Liver (tissue), 9 donors: ENCODE measurements around the gene ITLN2. TPM values are rescaled to one million over a fixed set of nuclear protein-coding genes. Genes with fewer than 3 reads are reported as not detected.
"Not testable (repeated sequence)": the region's sequence is repeated elsewhere in the genome, so short reads cannot be mapped to it uniquely, and the experiment has no call there.

Experiments
- DNase-seq: peaks from one replicate; pipeline ENCODE4 v3.0.0-alpha.2; 2017; ENCODE audit warnings: low spot score
- H3K27ac ChIP-seq, 2 donors: one replicate each; pipeline ENCODE4 v1.7.0; 2013; ENCODE audit warnings: inconsistent platforms in 2 of 2, low read length in 2 of 2, control low read depth in 1 of 2, low read depth in 1 of 2, mild to moderate bottlenecking in 1 of 2
- H3K27me3 ChIP-seq, 4 donors: one replicate each; pipeline versions ENCODE4 v1.6.1 to v1.7.0; 2013; ENCODE audit warnings: low read length in 3 of 4, inconsistent platforms in 1 of 4, mild to moderate bottlenecking in 1 of 4, moderate library complexity in 1 of 4; ENCODE audit not compliant: control insufficient read depth in 4 of 4, insufficient read depth in 4 of 4
- H3K36me3 ChIP-seq, 4 donors: one replicate each; pipeline versions ENCODE4 v1.6.1 to v1.7.0; 2013; ENCODE audit warnings: low read length in 3 of 4, mild to moderate bottlenecking in 3 of 4, low read depth in 1 of 4, moderate library complexity in 1 of 4; ENCODE audit not compliant: control insufficient read depth in 4 of 4, insufficient read depth in 3 of 4
- H3K4me1 ChIP-seq, 4 donors: one replicate each; pipeline versions ENCODE4 v1.6.1 to v1.7.0; 2013; ENCODE audit warnings: low read length in 3 of 4, mild to moderate bottlenecking in 3 of 4, moderate library complexity in 1 of 4; ENCODE audit not compliant: control insufficient read depth in 4 of 4, insufficient read depth in 4 of 4
- H3K4me3 ChIP-seq, 3 donors: one replicate each; pipeline versions ENCODE4 v1.6.1 to v1.7.0; 2013; ENCODE audit warnings: low read length in 3 of 3, control low read depth in 1 of 3, low read depth in 1 of 3, mild to moderate bottlenecking in 1 of 3
- H3K9ac ChIP-seq, 2 donors: one replicate each; pipeline ENCODE4 v1.7.0; 2013; ENCODE audit warnings: low read length in 2 of 2, mild to moderate bottlenecking in 2 of 2, moderate library complexity in 2 of 2, control low read depth in 1 of 2, low read depth in 1 of 2
- H3K9me3 ChIP-seq, 4 donors: one replicate each; pipeline versions ENCODE4 v1.6.1 to v1.7.0; 2013; ENCODE audit warnings: low read length in 3 of 4; ENCODE audit not compliant: control insufficient read depth in 4 of 4
- ATF3 ChIP-seq: IDR thresholded peaks from 2 replicates; pipeline ENCODE4 v1.6.1; 2016; ENCODE audit warnings: antibody characterized with exemption
- EGR1 ChIP-seq, 2 donors: IDR thresholded peaks; 2 replicates each; pipeline ENCODE4 v1.6.1; 2016 to 2018; ENCODE audit warnings: antibody characterized with exemption in 2 of 2, low read depth in 2 of 2
- TAF1 ChIP-seq: conservative IDR thresholded peaks from 2 replicates; pipeline ENCODE4 v1.6.1; 2016; ENCODE audit warnings: antibody characterized with exemption, mild to moderate bottlenecking
- WGBS: extraction: QIAGEN DNeasy Blood & Tissue Kit; methylation state at CpG from one replicate; pipeline ENCODE4 v1.1.7; 2013; 5-methylcytosine and 5-hydroxymethylcytosine counted together
- polyA plus RNA-seq, 2 donors: library from polyadenylated mRNA; stranded (reverse) in 1 of 2; unstranded in 1 of 2; fragments of 200-250 nt in 1 of 2; fragments of >200 nt in 1 of 2; fragmentation: Nextera tagmentation in 1 of 2; extraction: Ambion mirVana in 1 of 2; gene quantifications; one replicate each; pipeline versions ENCODE4 v1.2.1 to v1.2.3, GENCODE V29; 2013 to 2015
- total RNA-seq, 2 donors: library from RNA; depleted of rRNA; stranded (reverse); fragments of >200 nt; gene quantifications; one replicate each; pipeline ENCODE4 v1.2.3, GENCODE V29; 2014
- TF ChIP-seq, protein P1 (sequence below): IDR thresholded peaks from 2 replicates; pipeline ENCODE4 v1.6.1; 2016; ENCODE audit warnings: antibody characterized with exemption, mild to moderate bottlenecking
- donor health status: healthy.
- donor health status: healthy.
- donor health status: healthy.
- donor health status: healthy.
- donor health status: healthy.

ITLN2 gene
- total and polyA plus RNA-seq, 4 donors = 0.12 to 0.50 TPM; not detected in 2

DNA sequence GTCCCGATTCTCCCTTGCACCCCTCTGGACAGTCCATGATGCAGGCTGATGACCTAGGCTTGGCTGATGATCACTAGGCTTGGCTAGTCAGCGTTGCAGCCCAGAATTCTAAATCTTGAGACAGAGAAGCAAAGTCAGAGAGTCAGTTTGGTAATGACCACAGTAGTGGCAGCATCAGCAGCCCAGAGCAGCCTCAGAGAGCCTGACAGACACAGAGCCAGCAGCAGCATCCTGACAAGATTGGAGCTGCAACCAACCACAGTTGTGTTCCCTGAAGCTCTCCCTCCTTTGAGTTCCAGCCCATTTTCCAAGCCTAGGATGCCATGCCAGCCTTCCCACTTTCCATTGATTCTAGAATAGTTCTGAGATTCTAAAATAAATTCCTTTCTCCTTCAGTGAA, 52.8 kb downstream of the ITLN2 start (continued):
- TF ChIP-seq, protein P1, sequence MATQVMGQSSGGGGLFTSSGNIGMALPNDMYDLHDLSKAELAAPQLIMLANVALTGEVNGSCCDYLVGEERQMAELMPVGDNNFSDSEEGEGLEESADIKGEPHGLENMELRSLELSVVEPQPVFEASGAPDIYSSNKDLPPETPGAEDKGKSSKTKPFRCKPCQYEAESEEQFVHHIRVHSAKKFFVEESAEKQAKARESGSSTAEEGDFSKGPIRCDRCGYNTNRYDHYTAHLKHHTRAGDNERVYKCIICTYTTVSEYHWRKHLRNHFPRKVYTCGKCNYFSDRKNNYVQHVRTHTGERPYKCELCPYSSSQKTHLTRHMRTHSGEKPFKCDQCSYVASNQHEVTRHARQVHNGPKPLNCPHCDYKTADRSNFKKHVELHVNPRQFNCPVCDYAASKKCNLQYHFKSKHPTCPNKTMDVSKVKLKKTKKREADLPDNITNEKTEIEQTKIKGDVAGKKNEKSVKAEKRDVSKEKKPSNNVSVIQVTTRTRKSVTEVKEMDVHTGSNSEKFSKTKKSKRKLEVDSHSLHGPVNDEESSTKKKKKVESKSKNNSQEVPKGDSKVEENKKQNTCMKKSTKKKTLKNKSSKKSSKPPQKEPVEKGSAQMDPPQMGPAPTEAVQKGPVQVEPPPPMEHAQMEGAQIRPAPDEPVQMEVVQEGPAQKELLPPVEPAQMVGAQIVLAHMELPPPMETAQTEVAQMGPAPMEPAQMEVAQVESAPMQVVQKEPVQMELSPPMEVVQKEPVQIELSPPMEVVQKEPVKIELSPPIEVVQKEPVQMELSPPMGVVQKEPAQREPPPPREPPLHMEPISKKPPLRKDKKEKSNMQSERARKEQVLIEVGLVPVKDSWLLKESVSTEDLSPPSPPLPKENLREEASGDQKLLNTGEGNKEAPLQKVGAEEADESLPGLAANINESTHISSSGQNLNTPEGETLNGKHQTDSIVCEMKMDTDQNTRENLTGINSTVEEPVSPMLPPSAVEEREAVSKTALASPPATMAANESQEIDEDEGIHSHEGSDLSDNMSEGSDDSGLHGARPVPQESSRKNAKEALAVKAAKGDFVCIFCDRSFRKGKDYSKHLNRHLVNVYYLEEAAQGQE = no peak
- TF ChIP-seq EGR1 (IDR thresholded peaks at IDR 0.05; ENCODE audit: low read depth in 2 of 2) (no peak), TAF1 (no peak), ATF3 (no peak)

- not testable (repeated sequence) for H3K27ac ChIP-seq, H3K9ac ChIP-seq, H3K27me3 ChIP-seq, H3K4me1 ChIP-seq, H3K9me3 ChIP-seq, H3K36me3 ChIP-seq, DNase-seq, H3K4me3 ChIP-seq
- WGBS = 72% methylated on average over 3 of the region's 3 CpGs
Observed at GRCh38 chr1:160900683-160901082, 53.9 kb downstream of the ITLN2 start.

Other genes starting within 250 kb of the ITLN2 start
- gene CD48, start 243.0 kb downstream of the ITLN2 start, total RNA-seq = 10 to 100 TPM in 1 of 2 donors, 1 to 10 TPM in 1; 7.0 to 10.0 TPM
- 1 to 10 TPM; 2.5 to 3.2 TPM for gene CD48, start 243.0 kb downstream of the ITLN2 start, polyA plus RNA-seq
- 1 to 10 TPM; 1.0 to 1.1 TPM for gene SLAMF7, start 215.6 kb downstream of the ITLN2 start, total RNA-seq
- gene SLAMF7, start 215.6 kb downstream of the ITLN2 start, polyA plus RNA-seq = 1 to 10 TPM in 1 of 2 donors, under 1 TPM in 1; 0.80 to 2.9 TPM
- gene LY9, start 158.6 kb downstream of the ITLN2 start, total RNA-seq = 1 to 10 TPM in 1 of 2 donors, under 1 TPM in 1; 0.84 to 1.5 TPM
- gene LY9, start 158.6 kb downstream of the ITLN2 start, polyA plus RNA-seq = under 1 TPM; 0.21 to 0.42 TPM
- gene CD244, start 91.9 kb downstream of the ITLN2 start, total RNA-seq = 1 to 10 TPM; 2.4 to 6.6 TPM
- gene CD244, start 91.9 kb downstream of the ITLN2 start, polyA plus RNA-seq = 1 to 10 TPM in 1 of 2 donors, under 1 TPM in 1; 0.85 to 1.1 TPM
- 10 to 100 TPM in 1 of 2 donors, 1 to 10 TPM in 1; 5.0 to 13.4 TPM for gene ITLN1, start 69.6 kb downstream of the ITLN2 start, total RNA-seq
- gene ITLN1, start 69.6 kb downstream of the ITLN2 start, polyA plus RNA-seq = 1 to 10 TPM; 3.7 to 6.1 TPM
- gene F11R, start 66.3 kb upstream of the ITLN2 start, total RNA-seq = 10 to 100 TPM; 45.9 to 80.4 TPM
- 10 to 100 TPM; 25.8 to 45.3 TPM for gene F11R, start 66.3 kb upstream of the ITLN2 start, polyA plus RNA-seq
- gene TSTD1, start 84.2 kb upstream of the ITLN2 start, total RNA-seq = 10 to 100 TPM; 10.9 to 23.6 TPM
- 10 to 100 TPM; 45.9 to 67.5 TPM for gene TSTD1, start 84.2 kb upstream of the ITLN2 start, polyA plus RNA-seq
- 10 to 100 TPM; 29.8 to 43.5 TPM for gene USF1, start 91.2 kb upstream of the ITLN2 start, total RNA-seq
- gene USF1, start 91.2 kb upstream of the ITLN2 start, polyA plus RNA-seq = 10 to 100 TPM; 19.2 to 24.5 TPM
- gene ARHGAP30, start 115.1 kb upstream of the ITLN2 start, total RNA-seq = 1 to 10 TPM; 6.6 to 8.9 TPM
- gene ARHGAP30, start 115.1 kb upstream of the ITLN2 start, polyA plus RNA-seq = 1 to 10 TPM; 1.2 to 3.5 TPM
- gene NECTIN4, start 134.7 kb upstream of the ITLN2 start, total RNA-seq = not detected
- under 1 TPM in 1 of 2 donors, not detected in 1; 0.01 TPM for gene NECTIN4, start 134.7 kb upstream of the ITLN2 start, polyA plus RNA-seq
- gene KLHDC9, start 143.6 kb upstream of the ITLN2 start, total RNA-seq = 1 to 10 TPM; 1.9 to 2.8 TPM
- 1 to 10 TPM; 2.4 to 3.3 TPM for gene KLHDC9, start 143.6 kb upstream of the ITLN2 start, polyA plus RNA-seq
- 10 to 100 TPM; 12.4 to 19.3 TPM for gene PFDN2, start 163.2 kb upstream of the ITLN2 start, total RNA-seq
- gene PFDN2, start 163.2 kb upstream of the ITLN2 start, polyA plus RNA-seq = 10 to 100 TPM; 48.7 to 61.9 TPM
- 10 to 100 TPM; 17.8 to 37.2 TPM for gene NIT1, start 163.3 kb upstream of the ITLN2 start, total RNA-seq
- 10 to 100 TPM; 41.4 to 45.8 TPM for gene NIT1, start 163.3 kb upstream of the ITLN2 start, polyA plus RNA-seq
- 10 to 100 TPM; 13.8 to 16.7 TPM for gene DEDD, start 177.9 kb upstream of the ITLN2 start, total RNA-seq
- 10 to 100 TPM; 15.2 to 17.7 TPM for gene DEDD, start 177.9 kb upstream of the ITLN2 start, polyA plus RNA-seq
- 10 to 100 TPM; 34.2 to 44.1 TPM for gene UFC1, start 199.2 kb upstream of the ITLN2 start, total RNA-seq
- gene UFC1, start 199.2 kb upstream of the ITLN2 start, polyA plus RNA-seq = 10 to 100 TPM; 42.5 to 47.5 TPM
- gene USP21, start 204.7 kb upstream of the ITLN2 start, total RNA-seq = 1 to 10 TPM; 7.2 to 9.0 TPM
- gene USP21, start 204.7 kb upstream of the ITLN2 start, polyA plus RNA-seq = 1 to 10 TPM; 4.1 to 5.8 TPM
- 100 to 1,000 TPM in 1 of 2 donors, 1 to 10 TPM in 1; 6.2 to 106 TPM for gene PPOX, start 211.6 kb upstream of the ITLN2 start, total RNA-seq
- gene PPOX, start 211.6 kb upstream of the ITLN2 start, polyA plus RNA-seq = 1 to 10 TPM; 6.2 to 9.6 TPM
- 10 to 100 TPM; 13.1 to 23.8 TPM for gene B4GALT3, start 222.7 kb upstream of the ITLN2 start, total RNA-seq
- gene B4GALT3, start 222.7 kb upstream of the ITLN2 start, polyA plus RNA-seq = 10 to 100 TPM; 14.0 to 15.4 TPM
- gene ADAMTS4, start 244.2 kb upstream of the ITLN2 start, total RNA-seq = 1 to 10 TPM in 1 of 2 donors, under 1 TPM in 1; 0.28 to 2.2 TPM
- under 1 TPM; 0.21 to 0.48 TPM for gene ADAMTS4, start 244.2 kb upstream of the ITLN2 start, polyA plus RNA-seq
- 100 to 1,000 TPM; 105 to 167 TPM for gene NDUFS2, start 247.6 kb upstream of the ITLN2 start, total RNA-seq
- gene NDUFS2, start 247.6 kb upstream of the ITLN2 start, polyA plus RNA-seq = 100 to 1,000 TPM in 1 of 2 donors, 10 to 100 TPM in 1; 93.3 to 135 TPM